ENCODE results near the gene UPF3A. TPM values are rescaled to one million over a fixed set of nuclear protein-coding genes. Genes with fewer than 3 reads are reported as not detected.

UPF3A gene
- total and polyA plus RNA-seq, 2 of the 4 experiments (the other 2 are of a cell fraction): 11.7 to 51.6 TPM

- peaks cover 33% of the 10 kb centered on the region for H3K36me3 ChIP-seq (ENCODE audit: control insufficient read depth, insufficient read depth, low read length)
- dilution Hi-C loops (cut with HindIII; ENCODE audit: low sequenced_read_pairs, unreplicated experiment) (no loop called here), in situ Hi-C loops (cut with MboI; ENCODE audit: low sequenced_read_pairs) (no loop called here), intact Hi-C loops (cut with micrococcal nuclease) (no loop called here)
- H2AK5ac ChIP-seq (ENCODE audit: low read depth, low read length): no peak overlapping the region
- 84% methylated on average over 6 of the region's 8 CpGs; no CpG with 5 or more reads in 1 of the 2 experiments for WGBS, 2 experiments (ENCODE audit: extremely low coverage in 2 of 2, insufficient read length in 1 of 2)
- no peak overlapping the region for H2AK9ac ChIP-seq (replicated peaks; ENCODE audit: low read depth, low read length, poor library complexity)
- H4K5ac ChIP-seq (ENCODE audit: low read depth, low read length): no peak overlapping the region
- H3K9me1 ChIP-seq (ENCODE audit: insufficient read depth, low read length): peaks cover 22% of the 10 kb centered on the region
- H3K9me3 ChIP-seq (ENCODE audit: control insufficient read depth, insufficient read depth, low read length): no peaks in the 10 kb centered on the region
- H3K4ac ChIP-seq (ENCODE audit: low read depth, low read length): no peak overlapping the region
- peaks cover 7% of the 10 kb centered on the region for H4K20me1 ChIP-seq (ENCODE audit: insufficient read depth, low read length)
- TF ChIP-seq CEBPB (IDR thresholded peaks at IDR 0.05; ENCODE audit: low read depth, low read length) (peak; percentile 13; the same call in 1 of the 2 replicates), MAFK (IDR thresholded peaks at IDR 0.05; ENCODE audit: low read depth, low read length) (peak; percentile 24; the same call in 1 of the 2 replicates), MAZ (IDR thresholded peaks at IDR 0.05; ENCODE audit: borderline replicate concordance, low read depth, low read length) (no peak)
- DNase-seq (peak; percentile 85), ATAC-seq (ENCODE audit: low read depth) (no peak)
- no peak overlapping the region for H3K4me3 ChIP-seq (ENCODE audit: insufficient read depth, low read depth, low read length)
- POLR2A ChIA-PET (ENCODE audit: unreplicated experiment): no interaction called here
- H3K56ac ChIP-seq (ENCODE audit: extremely low read depth, insufficient read depth, low read length): no peak overlapping the region
- peaks cover 31 to 62% of the 10 kb centered on the region in 2 experiments for H3K79me1 ChIP-seq (ENCODE audit: low read depth in 1 of 2, low read length in 2 of 2)
- no peaks in the 10 kb centered on the region for H3K27me3 ChIP-seq (ENCODE audit: control insufficient read depth, insufficient read depth, low read length)
- H4K91ac ChIP-seq (ENCODE audit: insufficient read depth, low read depth, low read length): no peak overlapping the region; the same call in 1 of the 2 replicates
- no peak overlapping the region for H3K23ac ChIP-seq (ENCODE audit: low read depth, low read length)
- H3K9ac ChIP-seq (ENCODE audit: low read depth, low read length): no peak overlapping the region
- H3K14ac ChIP-seq (replicated peaks; ENCODE audit: low read depth, low read length): no peak overlapping the region
- H2BK120ac ChIP-seq (ENCODE audit: low read depth, low read length): no peak overlapping the region
- no peaks in the 10 kb centered on the region; the same call in 1 of the 2 replicates for H3K4me1 ChIP-seq (ENCODE audit: control insufficient read depth, insufficient read depth, low read length)
- H2BK5ac ChIP-seq (ENCODE audit: low read depth, low read length, poor library complexity, severe bottlenecking): peak overlapping the region; percentile 52
- H4K8ac ChIP-seq (ENCODE audit: low read depth in 2 of 2, low read length in 2 of 2): no peak overlapping the region
- CTCF ChIA-PET: no interaction called here
- no TSS peak for BruUV-seq (replicated peaks)
- H2AFZ ChIP-seq (replicated peaks; ENCODE audit: low read length, poor library complexity): no peak overlapping the region
- no peak overlapping the region for H3K4me2 ChIP-seq (ENCODE audit: low read depth, low read length)
- H3K27ac ChIP-seq (ENCODE audit: insufficient read depth, low read length): no peak overlapping the region
- no peak overlapping the region for H2BK15ac ChIP-seq (ENCODE audit: low read depth, low read length)
- H2BK20ac ChIP-seq (ENCODE audit: low read depth, low read length): no peak overlapping the region
- H3K18ac ChIP-seq (ENCODE audit: low read depth, low read length): no peak overlapping the region
These were observed 5.4 kb downstream of the UPF3A start for GRCh38 chr13:114286808-114287207.
